Mononuclear cell (primary cell): Measurements from ENCODE around the gene MRRF. TPM values are rescaled to one million over a fixed set of nuclear protein-coding genes. Genes with fewer than 3 reads are reported as not detected.

Source experiments
- H3K27me3 ChIP-seq: 2 replicates; pipeline ENCODE4 v1.6.0; 2011; ENCODE audit warnings: low read length, control low read depth; ENCODE audit not compliant: insufficient read depth
- H3K4me1 ChIP-seq: 2 replicates; pipeline ENCODE4 v1.5.1; 2011; ENCODE audit warnings: mild to moderate bottlenecking, low read length, control low read depth; ENCODE audit not compliant: insufficient read depth
- H3K4me3 ChIP-seq: 2 replicates; pipeline ENCODE4 v1.5.1; 2011; ENCODE audit warnings: mild to moderate bottlenecking, low read length, moderate library complexity
- H3K9me3 ChIP-seq: 2 replicates; pipeline ENCODE4 v1.5.1; 2011; ENCODE audit warnings: low read depth, mild to moderate bottlenecking, control low read depth, low read length
- total RNA-seq: library from RNA; depleted of rRNA; stranded (reverse); fragments of >200 nt; gene quantifications from one replicate; pipeline ENCODE4 v1.2.3, GENCODE V29; 2012

Gene MRRF
- total RNA-seq, 1 donor = 29.5 TPM

DNA sequence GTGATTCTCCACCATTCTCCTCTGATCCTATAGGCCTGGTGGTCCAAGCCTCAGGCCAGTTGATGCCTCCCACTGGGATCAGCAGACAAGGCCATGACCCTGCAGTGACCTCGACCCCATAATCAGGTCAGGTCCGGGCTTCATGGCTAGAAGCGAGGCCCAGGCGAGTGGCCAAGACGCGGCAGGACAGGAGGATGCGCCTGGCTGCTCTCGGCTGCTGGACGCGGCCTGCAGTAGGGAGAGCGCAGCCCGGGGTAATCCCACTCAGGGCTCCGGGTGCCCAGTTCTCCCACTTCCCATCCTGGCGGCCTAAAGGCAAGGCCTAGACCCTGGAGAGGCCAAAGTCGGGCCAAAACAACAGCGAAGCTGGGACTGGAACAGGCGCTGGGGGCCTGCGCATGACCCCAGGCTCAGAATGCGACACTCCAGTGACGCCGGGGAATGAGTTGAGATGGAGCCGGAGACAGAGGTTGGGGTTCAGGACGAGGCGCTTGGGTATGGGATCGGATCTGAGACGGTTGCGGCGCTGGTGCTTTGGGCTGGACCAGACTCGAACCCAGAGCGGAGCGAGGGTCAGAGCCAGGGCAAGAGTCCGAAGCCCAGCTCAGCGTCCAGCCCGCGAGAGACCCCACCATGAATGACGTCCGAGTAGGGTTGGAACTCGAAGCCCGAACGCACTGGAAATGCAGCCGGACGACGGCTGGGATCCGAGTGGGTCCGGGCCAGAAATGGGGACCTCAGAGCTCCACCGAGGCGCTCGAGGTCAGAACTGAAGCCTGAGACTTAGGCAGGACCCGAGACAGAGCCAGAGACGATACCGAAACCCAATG, 39.2 kb upstream of the MRRF start:
- Histone ChIP-seq H3K27me3 (peaks cover 45% of the 10 kb centered on the region), H3K4me3 (no peak overlapping the region), H3K4me1 (no peaks in the 10 kb centered on the region), H3K9me3 (no peaks in the 10 kb centered on the region)

DNA sequence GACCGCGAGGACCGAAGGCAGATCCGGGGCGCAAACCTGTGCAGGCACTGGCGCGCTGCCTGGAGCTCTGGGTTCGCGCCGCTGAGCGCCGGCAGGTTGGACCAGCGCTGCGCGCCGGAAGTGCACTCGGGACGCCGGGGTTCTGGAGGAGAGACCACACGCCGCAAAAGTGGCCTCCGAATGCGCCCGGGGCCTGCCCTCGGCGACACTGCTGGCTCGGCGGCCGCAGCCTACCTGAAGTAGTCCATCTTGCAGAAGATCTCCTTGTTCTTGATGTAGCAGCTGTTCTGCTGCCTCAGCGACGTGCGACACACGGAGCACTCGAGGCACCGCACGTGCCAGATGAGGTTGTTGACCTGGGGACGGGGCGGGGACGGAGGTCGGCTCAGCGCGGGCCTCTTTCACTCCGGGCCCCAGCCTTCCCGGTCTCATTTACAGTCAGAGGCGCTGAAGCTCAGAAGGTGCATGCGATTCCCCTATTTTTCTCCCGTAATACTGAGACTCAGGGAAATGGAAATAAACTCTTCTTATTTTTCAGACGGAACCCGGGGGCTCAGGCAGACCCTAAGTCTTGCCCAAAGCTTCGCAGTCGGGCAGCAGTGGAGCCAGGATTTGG, 38.4 kb upstream of the MRRF start:
- Histone ChIP-seq H3K4me3 (no peak overlapping the region), H3K27me3 (peaks cover 45% of the 10 kb centered on the region), H3K4me1 (no peaks in the 10 kb centered on the region), H3K9me3 (no peaks in the 10 kb centered on the region)

DNA sequence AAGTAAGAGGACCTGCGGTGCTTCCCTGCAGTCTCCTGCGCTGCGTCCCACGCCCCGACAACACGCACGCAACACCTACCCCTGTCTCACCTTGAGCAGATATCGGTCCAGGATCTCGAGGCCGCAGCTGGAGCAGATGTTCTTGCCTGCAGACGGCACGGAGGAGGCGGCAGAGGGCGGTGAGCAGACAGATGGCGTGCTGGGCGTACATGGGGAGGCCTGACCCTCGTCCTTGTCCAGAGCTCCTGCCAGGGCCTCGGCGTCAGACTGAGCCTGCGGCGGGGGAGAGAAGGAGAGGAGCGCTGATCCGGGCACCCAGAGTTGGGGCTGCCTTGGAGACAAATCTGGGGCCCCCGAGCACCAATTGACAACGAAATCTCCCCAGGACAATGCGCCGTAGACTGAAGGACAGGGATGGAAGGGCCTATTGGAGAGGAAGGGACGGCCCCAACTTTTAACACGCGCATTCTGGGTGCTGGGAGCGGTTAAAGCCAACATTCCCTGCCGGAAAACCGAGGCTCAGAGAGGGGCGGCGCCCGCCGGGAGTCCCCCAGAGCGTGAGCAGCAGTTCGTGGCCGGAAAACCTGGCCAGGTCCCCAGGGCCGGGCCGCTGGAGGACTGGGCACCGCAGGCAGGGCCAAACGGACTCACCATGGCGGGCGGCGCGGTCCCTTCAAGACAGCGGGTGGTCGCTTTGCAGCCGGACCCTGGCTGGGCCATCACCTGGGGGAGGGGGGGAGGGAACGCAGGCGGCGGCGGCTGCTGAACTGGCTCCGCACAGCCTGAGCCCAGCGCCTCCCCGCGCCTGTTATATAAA, 37.7 kb upstream of the MRRF start:
- Histone ChIP-seq H3K4me1 (no peaks in the 10 kb centered on the region), H3K9me3 (no peaks in the 10 kb centered on the region), H3K27me3 (peaks cover 44% of the 10 kb centered on the region), H3K4me3 (no peak overlapping the region)

DNA sequence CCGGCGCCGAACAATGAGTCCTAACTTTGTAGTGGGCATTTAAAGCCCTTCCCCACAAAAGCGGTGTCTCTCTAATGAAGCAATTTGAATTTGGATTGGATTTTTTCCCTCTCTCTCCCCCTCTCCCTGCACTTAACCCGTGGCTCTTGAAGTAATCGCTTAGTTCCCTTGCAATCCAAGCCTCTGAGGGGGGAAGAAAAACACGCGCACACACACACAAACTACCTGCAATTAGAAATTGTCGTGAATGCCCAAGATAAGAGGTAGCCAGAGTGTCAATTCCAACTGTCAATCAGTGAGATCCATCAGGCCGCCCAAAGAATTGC, 37.1 kb upstream of the MRRF start:
- Histone ChIP-seq H3K9me3 (no peaks in the 10 kb centered on the region), H3K27me3 (peaks cover 38% of the 10 kb centered on the region), H3K4me3 (no peak overlapping the region), H3K4me1 (no peaks in the 10 kb centered on the region)

DNA sequence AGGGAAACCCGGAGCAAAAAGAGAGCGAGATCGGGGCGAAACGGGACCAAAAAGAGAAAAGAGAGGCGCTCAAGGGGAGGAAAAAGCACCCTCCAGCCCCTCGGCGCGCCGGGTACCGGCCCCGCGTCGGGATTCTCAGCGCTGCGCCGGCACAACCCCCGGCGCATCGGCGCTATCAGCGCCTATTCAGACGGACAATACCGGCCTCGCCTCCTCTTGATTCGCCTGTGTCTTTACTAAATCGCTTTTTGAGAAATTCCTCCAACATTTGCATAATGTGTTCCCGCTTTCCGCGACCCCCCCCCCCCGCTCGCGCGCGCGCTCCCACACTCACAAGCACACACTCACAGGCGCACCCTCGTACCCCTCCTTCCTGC, 36.5 kb upstream of the MRRF start:
- H3K4me3 ChIP-seq = no peak overlapping the region
- no peaks in the 10 kb centered on the region for H3K4me1 ChIP-seq
- peaks cover 36% of the 10 kb centered on the region for H3K27me3 ChIP-seq
- H3K9me3 ChIP-seq = no peaks in the 10 kb centered on the region

DNA sequence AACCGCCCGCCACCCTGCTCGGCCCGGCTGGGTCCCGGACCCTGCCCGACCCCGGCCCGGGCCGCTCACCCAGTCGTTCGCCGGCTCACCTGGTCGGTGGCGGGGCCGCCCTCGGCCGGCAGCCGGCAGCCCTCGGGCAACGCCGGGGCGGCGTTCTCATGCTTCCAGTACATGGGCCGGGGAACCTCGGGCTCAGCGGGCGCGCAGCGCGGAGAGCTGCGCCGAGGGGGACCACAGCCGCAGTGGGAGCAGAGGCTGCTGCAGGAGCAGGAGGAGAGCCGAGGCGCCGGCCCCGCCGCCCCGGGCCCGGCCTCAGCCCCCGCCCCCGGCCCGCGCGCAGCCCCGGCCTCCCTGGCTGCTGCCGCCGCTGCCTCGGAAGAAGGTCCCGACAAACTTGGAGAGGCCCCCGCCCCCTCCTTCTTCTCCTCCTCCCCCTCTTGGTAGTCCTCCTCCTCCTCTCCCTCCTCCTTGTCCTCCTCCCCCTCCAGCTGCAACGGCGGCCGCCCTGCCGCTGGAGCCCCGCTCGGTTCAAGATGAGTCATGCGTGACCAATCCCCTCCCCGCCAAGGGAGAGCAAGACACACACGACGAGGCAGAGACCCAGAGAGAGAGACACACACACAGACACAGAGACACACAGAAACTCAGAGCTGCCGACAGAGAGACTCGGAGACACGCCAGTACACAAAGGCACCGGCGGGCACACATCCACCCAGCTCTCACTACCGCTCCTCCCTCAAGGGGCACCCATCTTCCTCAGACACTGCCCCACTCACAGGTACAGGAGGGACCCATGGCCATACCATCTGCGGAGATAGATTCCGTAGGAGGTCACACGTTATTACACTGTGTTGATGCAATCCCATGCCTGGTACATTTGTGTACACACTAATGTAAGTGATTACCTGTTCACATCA, 35.9 kb upstream of the MRRF start, which contains the start of gene LHX6:
Gene LHX6 (minus strand): TSS at position 390 of the 917 bp plus-strand sequence. CDS start 217 bp downstream, at position 173.
- Histone ChIP-seq H3K4me1 (no peaks in the 10 kb centered on the region), H3K27me3 (peaks cover 36% of the 10 kb centered on the region), H3K4me3 (no peak within 1 kb of the TSS), H3K9me3 (no peaks in the 10 kb centered on the region)

DNA sequence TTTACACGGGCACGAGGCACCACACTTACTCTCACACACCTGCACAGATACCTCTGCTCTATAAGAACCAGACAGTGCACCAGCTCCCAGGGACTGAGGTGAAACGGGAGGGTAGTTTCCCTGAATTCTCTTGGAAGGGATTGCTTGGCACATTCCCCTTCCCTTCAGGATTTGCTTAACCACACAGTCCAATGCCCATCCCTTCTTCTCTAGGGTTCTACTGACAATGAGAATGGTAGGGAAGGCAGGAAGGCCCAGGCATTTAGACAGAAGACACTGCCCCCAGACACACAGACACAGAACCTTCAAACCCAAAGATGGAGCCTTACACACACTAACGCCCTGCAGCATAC, 35.2 kb upstream of the MRRF start:
- H3K9me3 ChIP-seq = no peaks in the 10 kb centered on the region
- peaks cover 36% of the 10 kb centered on the region for H3K27me3 ChIP-seq
- no peaks in the 10 kb centered on the region for H3K4me1 ChIP-seq
- H3K4me3 ChIP-seq = no peak overlapping the region

DNA sequence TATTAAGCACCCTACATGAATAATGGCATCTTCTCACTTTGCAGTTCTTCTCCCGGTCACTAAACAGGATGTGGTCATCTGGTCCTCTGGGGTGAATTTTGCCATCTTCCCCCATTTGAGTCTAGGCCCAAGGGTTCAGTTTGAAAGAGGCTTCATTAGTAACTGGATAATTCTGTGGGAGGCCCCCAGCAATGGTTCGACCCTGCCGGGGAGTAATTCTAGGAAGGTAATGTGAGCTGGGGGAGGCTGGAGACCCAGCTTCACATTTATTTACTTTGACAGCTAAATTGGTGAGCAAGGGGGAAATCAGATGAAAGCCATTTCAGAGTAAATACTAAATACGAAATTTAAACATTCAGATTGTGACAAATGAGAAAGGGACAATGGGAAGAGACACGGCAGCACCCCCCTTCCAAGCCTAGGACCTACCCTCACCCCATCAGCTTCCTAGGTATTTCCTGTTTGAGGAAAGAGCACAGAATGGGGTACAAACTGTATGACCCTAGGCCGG, 31.8 kb upstream of the MRRF start:
- H3K27me3 ChIP-seq = peaks cover 29% of the 10 kb centered on the region
- no peak overlapping the region for H3K4me3 ChIP-seq
- no peaks in the 10 kb centered on the region for H3K9me3 ChIP-seq
- no peaks in the 10 kb centered on the region for H3K4me1 ChIP-seq

DNA sequence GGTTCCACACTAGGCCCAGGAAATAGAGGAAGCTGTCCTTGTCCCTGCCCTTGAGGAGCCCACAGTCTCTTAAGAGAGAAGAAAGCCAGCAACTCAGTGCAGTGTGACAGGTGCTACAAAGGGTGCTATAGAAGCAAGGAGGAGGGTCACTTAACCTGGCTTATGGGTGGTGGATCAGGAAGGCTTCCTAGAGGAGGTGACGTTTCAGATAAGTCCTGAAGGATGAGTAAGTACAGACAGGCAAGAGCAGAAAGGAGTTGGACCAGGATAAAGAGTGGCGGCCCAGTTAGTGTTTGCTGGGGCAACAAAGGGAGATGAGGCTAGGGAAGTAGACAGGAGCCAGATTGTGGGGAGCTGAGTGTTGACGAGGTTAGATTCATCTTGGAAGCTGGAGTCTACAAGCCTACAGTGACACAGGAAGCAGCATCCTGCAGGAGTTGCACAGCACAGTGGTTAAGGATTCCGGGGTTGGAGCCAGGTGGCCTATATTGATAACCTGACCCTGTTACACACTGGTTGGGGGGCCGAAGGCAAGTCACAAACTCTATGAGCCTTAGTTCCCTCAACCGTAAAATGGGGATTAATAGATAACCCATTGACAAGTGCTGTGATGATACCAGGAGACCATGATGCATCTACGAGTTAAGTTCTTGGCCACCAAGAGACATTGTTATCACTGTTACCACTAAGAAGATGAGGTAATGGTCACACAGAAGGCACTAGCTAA, 30.5 kb upstream of the MRRF start:
- H3K9me3 ChIP-seq = no peaks in the 10 kb centered on the region
- H3K4me3 ChIP-seq = no peak overlapping the region
- H3K27me3 ChIP-seq = peaks cover 27% of the 10 kb centered on the region
- no peaks in the 10 kb centered on the region for H3K4me1 ChIP-seq

DNA sequence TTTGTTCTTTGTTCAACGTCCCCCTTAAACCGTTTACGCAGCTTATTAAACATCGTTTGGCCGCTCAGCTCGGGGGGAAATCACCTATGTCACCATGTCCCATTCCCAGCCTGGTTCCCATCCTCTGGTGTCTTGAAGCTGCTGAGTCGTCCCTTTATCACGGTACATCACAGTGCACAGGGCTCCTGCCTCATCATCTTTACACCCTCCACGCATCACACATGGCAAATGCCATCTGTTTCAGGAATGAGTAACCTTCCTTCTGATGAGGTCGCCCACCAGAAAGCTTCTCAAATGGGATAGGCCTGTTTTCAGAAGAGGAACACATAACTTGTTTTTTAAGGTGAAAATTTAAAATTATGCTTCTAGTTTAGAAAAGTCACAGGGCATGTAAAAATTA, 28.0 kb upstream of the MRRF start:
- Histone ChIP-seq H3K4me1 (no peaks in the 10 kb centered on the region), H3K4me3 (no peak overlapping the region), H3K27me3 (peaks cover 2% of the 10 kb centered on the region), H3K9me3 (no peaks in the 10 kb centered on the region)

DNA sequence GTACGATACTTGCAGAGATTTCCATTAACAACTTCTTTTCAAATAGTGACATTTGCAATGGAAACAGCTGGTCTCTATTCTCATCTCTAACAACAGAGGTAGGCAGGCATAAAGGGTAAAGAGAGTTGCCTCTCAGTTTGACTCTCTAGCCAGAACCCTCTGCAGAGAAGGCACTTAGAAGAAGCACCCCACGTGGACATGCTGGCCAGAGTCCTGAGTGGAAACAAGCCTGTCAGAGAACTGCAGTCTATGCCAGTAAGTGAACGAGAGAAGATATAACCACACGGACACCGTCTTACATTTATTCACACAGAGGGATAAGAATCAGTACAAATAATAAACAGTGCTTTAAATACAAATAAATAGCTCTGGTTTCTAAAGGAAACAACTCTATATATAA, 25.0 kb upstream of the MRRF start:
- H3K27me3 ChIP-seq = no peaks in the 10 kb centered on the region
- H3K4me1 ChIP-seq = no peaks in the 10 kb centered on the region
- H3K9me3 ChIP-seq = no peaks in the 10 kb centered on the region
- no peak overlapping the region for H3K4me3 ChIP-seq

DNA sequence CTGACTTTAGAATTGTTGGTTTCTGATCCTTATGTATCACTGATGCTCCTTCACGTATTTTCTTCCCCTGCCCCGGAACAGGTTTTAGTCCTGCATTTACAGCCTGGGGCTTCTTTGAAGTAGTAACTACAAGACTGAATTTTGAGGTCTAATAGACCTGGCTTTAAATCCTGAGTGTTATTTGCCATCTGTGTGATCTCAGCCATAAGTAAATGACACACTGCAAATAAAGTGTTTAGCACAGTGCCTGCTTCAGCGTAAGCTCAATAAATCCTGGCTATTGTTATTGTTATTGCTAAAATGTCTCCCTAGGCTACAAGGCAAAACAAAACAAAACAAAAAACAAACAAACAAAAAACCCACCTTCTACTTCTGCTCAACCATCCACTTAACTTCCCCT, 20.3 kb upstream of the MRRF start:
- Histone ChIP-seq H3K27me3 (no peaks in the 10 kb centered on the region), H3K4me3 (no peak overlapping the region), H3K4me1 (no peaks in the 10 kb centered on the region), H3K9me3 (no peaks in the 10 kb centered on the region)

DNA sequence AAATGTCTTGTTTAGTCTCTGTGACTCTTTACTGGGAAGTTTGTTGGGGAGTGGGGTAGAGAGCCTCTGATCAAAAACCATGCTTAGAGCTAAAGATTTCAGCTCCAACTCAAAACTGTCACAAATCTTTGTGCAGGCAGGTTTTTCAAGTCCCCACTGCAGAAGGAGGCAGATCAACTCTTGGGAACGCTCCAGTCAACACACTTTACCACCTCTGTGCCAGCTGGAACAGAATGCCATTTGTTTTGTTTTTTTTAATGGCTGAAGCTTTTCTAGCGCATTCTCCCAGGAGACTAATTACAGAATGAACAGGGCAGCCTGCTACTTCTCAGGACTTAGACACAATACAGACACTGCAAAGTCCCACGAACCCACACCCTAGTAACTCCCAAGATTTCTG, 18.0 kb upstream of the MRRF start:
- Histone ChIP-seq H3K9me3 (no peaks in the 10 kb centered on the region), H3K4me1 (no peaks in the 10 kb centered on the region), H3K27me3 (no peaks in the 10 kb centered on the region), H3K4me3 (no peak overlapping the region)

DNA sequence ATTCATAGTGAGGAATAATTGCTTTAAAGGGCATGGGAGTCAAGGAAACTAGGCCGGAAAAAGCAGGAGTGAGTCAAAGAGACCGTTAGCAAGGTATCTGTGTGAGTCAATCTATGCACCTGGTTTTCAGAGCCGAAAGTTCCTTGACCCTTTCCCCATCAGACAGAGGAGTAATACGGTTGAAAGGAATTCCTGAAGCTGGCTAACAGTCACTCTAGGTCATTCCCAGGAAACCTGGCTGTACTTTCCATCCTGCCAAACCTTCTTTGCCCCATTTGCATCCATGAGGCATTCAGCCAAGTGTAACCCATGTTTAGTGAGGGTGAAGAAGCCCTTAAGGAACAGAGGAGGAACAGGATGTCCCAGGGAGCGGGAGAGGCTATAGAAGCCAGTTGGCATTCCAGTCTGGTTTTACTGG, 16.2 kb upstream of the MRRF start:
- no peaks in the 10 kb centered on the region for H3K4me1 ChIP-seq
- H3K9me3 ChIP-seq = no peaks in the 10 kb centered on the region
- H3K27me3 ChIP-seq = no peaks in the 10 kb centered on the region
- no peak overlapping the region for H3K4me3 ChIP-seq
